Measurements from ENCODE around the gene PKM. TPM values are rescaled to one million over a fixed set of nuclear protein-coding genes. Genes with fewer than 3 reads are reported as not detected.
A peak's percentile ranks its signal among the peaks of the same experiment; 100 is the strongest.
"Not testable (repeated sequence)": the region's sequence is repeated elsewhere in the genome, so short reads cannot be mapped to it uniquely, and the experiment has no call there.

The PKM gene
- polyA plus RNA-seq (2013, experiment 1 of 4) = 1,130 TPM
- polyA plus RNA-seq (2013, experiment 2 of 4) = 990 TPM
- 627 TPM for polyA plus RNA-seq (2013, experiment 3 of 4)
- 694 TPM for polyA plus RNA-seq (2013, experiment 4 of 4)

- Histone ChIP-seq H3K27me3 (ENCODE audit: control insufficient read depth, insufficient read depth, low read length, poor library complexity, severe bottlenecking) (peaks cover 42% of the 10 kb centered on the region), H3K4me3 (ENCODE audit: insufficient read depth, low read depth, low read length) (peak within 1 kb of the TSS; percentile 91), H3K4me1 (ENCODE audit: control insufficient read depth, insufficient read depth, low read length) (peaks cover 31% of the 10 kb centered on the region), H3K27ac (ENCODE audit: insufficient read depth, low read depth, low read length, poor library complexity, severe bottlenecking) (peak within 1 kb of the TSS; percentile 94), H3K9me3 (ENCODE audit: control insufficient read depth, low read length) (no peaks in the 10 kb centered on the region), H3K36me3 (ENCODE audit: control insufficient read depth, insufficient read depth, low read length) (no peaks in the 10 kb centered on the region)
- 0% methylated on average over 67 of the region's 67 CpGs for WGBS, 2 experiments
Observed at GRCh38 chr15:72231066-72231832, at the start of gene PKM. PKM (minus strand) TSS chr15:72231190; CDS start chr15:72219097, 12,093 bp downstream.

GRCh38 chr15:72280751-72281150, 49.8 kb upstream of the PKM start:
- no peaks in the 10 kb centered on the region for H3K9me3 ChIP-seq (ENCODE audit: control insufficient read depth, low read length)
- H3K27ac ChIP-seq (ENCODE audit: insufficient read depth, low read depth, low read length, poor library complexity, severe bottlenecking) = no peak overlapping the region
- 83 to 84% methylated on average over 2 of the region's 2 CpGs for WGBS, 2 experiments
- H3K36me3 ChIP-seq (ENCODE audit: control insufficient read depth, insufficient read depth, low read length) = no peaks in the 10 kb centered on the region
- H3K4me3 ChIP-seq (ENCODE audit: insufficient read depth, low read depth, low read length) = no peak overlapping the region
- H3K27me3 ChIP-seq (ENCODE audit: control insufficient read depth, insufficient read depth, low read length, poor library complexity, severe bottlenecking) = peaks cover 20% of the 10 kb centered on the region
- H3K4me1 ChIP-seq (ENCODE audit: control insufficient read depth, insufficient read depth, low read length) = no peaks in the 10 kb centered on the region

- 73 to 96% methylated on average over 1 of the region's 1 CpG for WGBS, 2 experiments
- Histone ChIP-seq H3K27me3 (ENCODE audit: control insufficient read depth, insufficient read depth, low read length, poor library complexity, severe bottlenecking) (peaks cover 28% of the 10 kb centered on the region), H3K4me3 (ENCODE audit: insufficient read depth, low read depth, low read length) (no peak overlapping the region), H3K27ac (ENCODE audit: insufficient read depth, low read depth, low read length, poor library complexity, severe bottlenecking) (no peak overlapping the region), H3K36me3 (ENCODE audit: control insufficient read depth, insufficient read depth, low read length) (no peaks in the 10 kb centered on the region), H3K9me3 (ENCODE audit: control insufficient read depth, low read length) (no peaks in the 10 kb centered on the region), H3K4me1 (ENCODE audit: control insufficient read depth, insufficient read depth, low read length) (no peaks in the 10 kb centered on the region)
Observed at GRCh38 chr15:72278737-72279136, 47.7 kb upstream of the PKM start.

- H3K27me3 ChIP-seq (ENCODE audit: control insufficient read depth, insufficient read depth, low read length, poor library complexity, severe bottlenecking) = peaks cover 25% of the 10 kb centered on the region
- peaks cover 4% of the 10 kb centered on the region for H3K4me1 ChIP-seq (ENCODE audit: control insufficient read depth, insufficient read depth, low read length)
- H3K27ac ChIP-seq (ENCODE audit: insufficient read depth, low read depth, low read length, poor library complexity, severe bottlenecking) = no peak overlapping the region
- no peaks in the 10 kb centered on the region for H3K9me3 ChIP-seq (ENCODE audit: control insufficient read depth, low read length)
- H3K4me3 ChIP-seq (ENCODE audit: insufficient read depth, low read depth, low read length) = no peak overlapping the region
- no peaks in the 10 kb centered on the region for H3K36me3 ChIP-seq (ENCODE audit: control insufficient read depth, insufficient read depth, low read length)
Observed at GRCh38 chr15:72276326-72276700, 45.3 kb upstream of the PKM start.

GRCh38 chr15:72275635-72276325, 44.8 kb upstream of the PKM start:
- H3K27ac ChIP-seq (ENCODE audit: insufficient read depth, low read depth, low read length, poor library complexity, severe bottlenecking); H3K4me3 ChIP-seq (ENCODE audit: insufficient read depth, low read depth, low read length); H3K36me3 ChIP-seq (ENCODE audit: control insufficient read depth, insufficient read depth, low read length); H3K4me1 ChIP-seq (ENCODE audit: control insufficient read depth, insufficient read depth, low read length); H3K9me3 ChIP-seq (ENCODE audit: control insufficient read depth, low read length): not testable (repeated sequence)
- peaks cover 25% of the 10 kb centered on the region for H3K27me3 ChIP-seq (ENCODE audit: control insufficient read depth, insufficient read depth, low read length, poor library complexity, severe bottlenecking)

- Histone ChIP-seq H3K36me3 (ENCODE audit: control insufficient read depth, insufficient read depth, low read length) (peaks cover 3% of the 10 kb centered on the region), H3K9me3 (ENCODE audit: control insufficient read depth, low read length) (no peaks in the 10 kb centered on the region), H3K27ac (ENCODE audit: insufficient read depth, low read depth, low read length, poor library complexity, severe bottlenecking) (no peak overlapping the region), H3K4me1 (ENCODE audit: control insufficient read depth, insufficient read depth, low read length) (peaks cover 4% of the 10 kb centered on the region), H3K27me3 (ENCODE audit: control insufficient read depth, insufficient read depth, low read length, poor library complexity, severe bottlenecking) (peaks cover 19% of the 10 kb centered on the region), H3K4me3 (ENCODE audit: insufficient read depth, low read depth, low read length) (peak overlapping the region; percentile 83)
- 51 to 58% methylated on average over 9 to 10 of the region's 10 CpGs for WGBS, 2 experiments
Observed at GRCh38 chr15:72272997-72273352, 42.0 kb upstream of the PKM start.

- 1% methylated on average over 82 of the region's 82 CpGs for WGBS, 2 experiments
- H3K4me1 ChIP-seq (ENCODE audit: control insufficient read depth, insufficient read depth, low read length) = peaks cover 4% of the 10 kb centered on the region
- H3K36me3 ChIP-seq (ENCODE audit: control insufficient read depth, insufficient read depth, low read length) = peaks cover 3% of the 10 kb centered on the region
- peak within 1 kb of the TSS; percentile 83 for H3K4me3 ChIP-seq (ENCODE audit: insufficient read depth, low read depth, low read length)
- H3K27ac ChIP-seq (ENCODE audit: insufficient read depth, low read depth, low read length, poor library complexity, severe bottlenecking) = no peak within 1 kb of the TSS
- peaks cover 19% of the 10 kb centered on the region for H3K27me3 ChIP-seq (ENCODE audit: control insufficient read depth, insufficient read depth, low read length, poor library complexity, severe bottlenecking)
- H3K9me3 ChIP-seq (ENCODE audit: control insufficient read depth, low read length) = no peaks in the 10 kb centered on the region
Observed at GRCh38 chr15:72272213-72272996, 41.4 kb upstream of the PKM start, which contains the start of gene PARP6. PARP6 (minus strand) TSS chr15:72272554; CDS start chr15:72267477, 5,077 bp downstream.

- no peaks in the 10 kb centered on the region for H3K9me3 ChIP-seq (ENCODE audit: control insufficient read depth, low read length)
- peaks cover 4% of the 10 kb centered on the region for H3K4me1 ChIP-seq (ENCODE audit: control insufficient read depth, insufficient read depth, low read length)
- no peak overlapping the region for H3K27ac ChIP-seq (ENCODE audit: insufficient read depth, low read depth, low read length, poor library complexity, severe bottlenecking)
- H3K4me3 ChIP-seq (ENCODE audit: insufficient read depth, low read depth, low read length) = peak overlapping the region; percentile 83
- 5 to 6% methylated on average over 13 of the region's 13 CpGs for WGBS, 2 experiments
- H3K36me3 ChIP-seq (ENCODE audit: control insufficient read depth, insufficient read depth, low read length) = peaks cover 6% of the 10 kb centered on the region
- peaks cover 19% of the 10 kb centered on the region for H3K27me3 ChIP-seq (ENCODE audit: control insufficient read depth, insufficient read depth, low read length, poor library complexity, severe bottlenecking)
Observed at GRCh38 chr15:72271895-72272212, 40.9 kb upstream of the PKM start.

- Histone ChIP-seq H3K4me1 (ENCODE audit: control insufficient read depth, insufficient read depth, low read length) (peaks cover 4% of the 10 kb centered on the region), H3K9me3 (ENCODE audit: control insufficient read depth, low read length) (no peaks in the 10 kb centered on the region), H3K4me3 (ENCODE audit: insufficient read depth, low read depth, low read length) (peak overlapping the region; percentile 83), H3K36me3 (ENCODE audit: control insufficient read depth, insufficient read depth, low read length) (peaks cover 13% of the 10 kb centered on the region), H3K27me3 (ENCODE audit: control insufficient read depth, insufficient read depth, low read length, poor library complexity, severe bottlenecking) (peaks cover 13% of the 10 kb centered on the region), H3K27ac (ENCODE audit: insufficient read depth, low read depth, low read length, poor library complexity, severe bottlenecking) (no peak overlapping the region)
- 85 to 86% methylated on average over 2 to 4 of the region's 4 CpGs for WGBS, 2 experiments
Observed at GRCh38 chr15:72271221-72271620, 40.2 kb upstream of the PKM start.

GRCh38 chr15:72269739-72270138, 38.7 kb upstream of the PKM start:
- H3K36me3 ChIP-seq (ENCODE audit: control insufficient read depth, insufficient read depth, low read length) = peaks cover 26% of the 10 kb centered on the region
- no peaks in the 10 kb centered on the region for H3K9me3 ChIP-seq (ENCODE audit: control insufficient read depth, low read length)
- H3K4me3 ChIP-seq (ENCODE audit: insufficient read depth, low read depth, low read length) = no peak overlapping the region
- peaks cover 4% of the 10 kb centered on the region for H3K4me1 ChIP-seq (ENCODE audit: control insufficient read depth, insufficient read depth, low read length)
- peaks cover 6% of the 10 kb centered on the region for H3K27me3 ChIP-seq (ENCODE audit: control insufficient read depth, insufficient read depth, low read length, poor library complexity, severe bottlenecking)
- no peak overlapping the region for H3K27ac ChIP-seq (ENCODE audit: insufficient read depth, low read depth, low read length, poor library complexity, severe bottlenecking)
- WGBS, 2 experiments = 93 to 94% methylated on average over 4 of the region's 4 CpGs
